ENCODE data around the gene NUDT19. TPM values are rescaled to one million over a fixed set of nuclear protein-coding genes. Genes with fewer than 3 reads are reported as not detected.

The NUDT19 gene
- total and polyA plus RNA-seq, 10 of the 15 experiments (the other 5 are each of a cell fraction or from before 2014, with no cell fraction given): 8.5 to 31.0 (median 17.0) TPM

- no peak overlapping the region for H3K4me2 ChIP-seq (ENCODE audit: control insufficient read depth, insufficient read depth)
- ChIA-PET SMC1A (ENCODE audit: uncharacterized antibody, unreplicated experiment) (no interaction called here), CTCF (interaction anchor here (1.0 kb wide), 1 partner anchor 14 kb away, joined by 4 read pairs; no protein-coding TSS in a partner anchor), RAD21 (ENCODE audit: unreplicated experiment) (no interaction called here), POLR2A (no interaction called here)
- ATAC-seq (no peak), DNase-seq (ENCODE audit: low read depth, low spot score) (no peak), FAIRE-seq (no peak)
- no peak overlapping the region for H3K4me3 ChIP-seq
- in situ Hi-C loops (cut with MboI) (no loop called here), intact Hi-C loops (cut with micrococcal nuclease; ENCODE audit: unreplicated experiment) (no loop called here)
- no peak overlapping the region for H3K9ac ChIP-seq (ENCODE audit: control insufficient read depth, insufficient read depth, low read length)
- H4K20me1 ChIP-seq (ENCODE audit: control insufficient read depth, insufficient read depth): no peaks in the 10 kb centered on the region
- WGBS (ENCODE audit: insufficient coverage, insufficient replicate concordance, low lambda C conversion rate, missing lambda C conversion rate): 100% methylated on average over 1 of the region's 1 CpG
- H3K9me3 ChIP-seq (replicated peaks; ENCODE audit: control insufficient read depth, insufficient read depth, low read length): no peaks in the 10 kb centered on the region
- BruUV-seq (replicated peaks): no TSS peak
- TF ChIP-seq POLR2AphosphoS2 (IDR thresholded peaks at IDR 0.05; ENCODE audit: low read depth, low read length) (no peak), RFX5 (IDR thresholded peaks at IDR 0.05; ENCODE audit: low read depth, low read length) (no peak), BRCA1 (IDR thresholded peaks at IDR 0.05; ENCODE audit: low read depth, low read length) (no peak), ESRRA (IDR thresholded peaks at IDR 0.05; ENCODE audit: low read length) (no peak), SMC3 (IDR thresholded peaks at IDR 0.05; ENCODE audit: borderline replicate concordance, low read length) (no peak), SIX5 (IDR thresholded peaks at IDR 0.05; ENCODE audit: low read depth, low read length, severe bottlenecking) (no peak), GABPA (IDR thresholded peaks at IDR 0.05; ENCODE audit: low read depth) (no peak), HDAC2 (IDR thresholded peaks at IDR 0.05) (no peak), ZBTB33 (IDR thresholded peaks at IDR 0.05) (no peak), BCLAF1 (IDR thresholded peaks at IDR 0.05) (no peak), MAX (IDR thresholded peaks at IDR 0.05; ENCODE audit: low read depth, low read length) (no peak), TCF12 (IDR thresholded peaks at IDR 0.05; ENCODE audit: low read depth, low read length) (no peak), MTA2 (IDR thresholded peaks at IDR 0.05; ENCODE audit: low read depth) (no peak), PKNOX1 (IDR thresholded peaks at IDR 0.05) (no peak), SUZ12 (IDR thresholded peaks at IDR 0.05; ENCODE audit: unreplicated experiment) (no peak), PAX5 (IDR thresholded peaks at IDR 0.05; ENCODE audit: borderline replicate concordance, low read depth, low read length) (no peak), SREBF2 (IDR thresholded peaks at IDR 0.05; ENCODE audit: low read length) (no peak), CTCF (IDR thresholded peaks at IDR 0.05 in 2 of 3, conservative IDR thresholded peaks at IDR 0.05 in 1 of 3; ENCODE audit: control insufficient read depth in 2 of 3, extremely low read depth in 1 of 3, insufficient read depth in 1 of 3, low read depth in 3 of 3, low read length in 3 of 3) (no peak), BACH1 (IDR thresholded peaks at IDR 0.05; ENCODE audit: borderline replicate concordance) (no peak)
- H3K4me1 ChIP-seq (ENCODE audit: control insufficient read depth, insufficient read depth, low read length): peaks cover 6% of the 10 kb centered on the region; the same call in 1 of the 2 replicates
- H3K36me3 ChIP-seq (ENCODE audit: control insufficient read depth in 2 of 2, insufficient read depth in 2 of 2, low read length in 1 of 2): no peaks in the 10 kb centered on the region
- no peaks in the 10 kb centered on the region for H3K27me3 ChIP-seq (replicated peaks in 1 of 2; ENCODE audit: control insufficient read depth in 2 of 2, insufficient read depth in 2 of 2, low read length in 1 of 2)
- no peak overlapping the region for H3K27ac ChIP-seq (ENCODE audit: control insufficient read depth, insufficient read depth)
- H3K79me2 ChIP-seq (ENCODE audit: control insufficient read depth, insufficient read depth, low read length): peaks cover 22% of the 10 kb centered on the region
- H2AFZ ChIP-seq (ENCODE audit: control insufficient read depth, low read depth, low read length): no peak overlapping the region
Observed at GRCh38 chr19:32688311-32688710, 3.3 kb upstream of the NUDT19 start.
